NCI-H345 treated with DMSO at 0.1 percent for 48 hours (cell line): ENCODE results near the gene MLH3.

Experiments
- DNase-seq: peaks from one replicate; lab custom pipeline; 2025; ENCODE audit not compliant: unreplicated experiment; lab: John Stamatoyannopoulos, UW

The MLH3 gene

DNA sequence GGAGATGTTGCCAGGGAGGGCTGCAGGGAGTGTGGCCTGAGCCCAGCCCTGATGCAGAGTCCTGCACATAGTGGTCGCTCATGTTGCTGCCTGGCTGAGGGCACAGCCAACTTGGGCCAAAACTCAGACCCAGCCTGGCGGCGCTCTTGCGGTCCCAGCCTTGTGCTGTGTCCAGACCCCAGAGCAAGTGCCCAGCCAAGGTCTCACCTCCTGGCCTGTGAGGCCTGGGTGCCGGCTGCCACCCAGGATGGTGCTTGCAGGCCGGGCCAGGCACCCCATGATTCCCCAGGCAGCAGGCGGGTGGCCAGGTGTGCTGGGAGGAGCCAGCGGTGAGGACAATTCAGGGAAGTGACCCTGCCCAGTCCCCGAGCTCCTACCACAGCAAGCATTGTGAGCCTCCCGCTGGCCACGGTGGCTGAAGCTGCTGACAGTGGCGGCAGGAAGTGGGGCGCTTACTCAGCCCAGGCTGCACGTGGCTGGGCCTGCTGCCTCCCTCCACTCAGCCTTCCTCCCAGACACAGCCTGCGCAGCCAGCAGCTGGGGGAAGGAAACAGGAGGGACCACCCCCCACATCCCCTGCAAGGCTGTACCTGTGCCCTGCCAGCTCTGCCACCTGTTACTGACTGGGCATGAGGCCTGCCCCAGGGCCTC, 78.1 kb downstream of the MLH3 start:
- no peak for DNase-seq

DNA sequence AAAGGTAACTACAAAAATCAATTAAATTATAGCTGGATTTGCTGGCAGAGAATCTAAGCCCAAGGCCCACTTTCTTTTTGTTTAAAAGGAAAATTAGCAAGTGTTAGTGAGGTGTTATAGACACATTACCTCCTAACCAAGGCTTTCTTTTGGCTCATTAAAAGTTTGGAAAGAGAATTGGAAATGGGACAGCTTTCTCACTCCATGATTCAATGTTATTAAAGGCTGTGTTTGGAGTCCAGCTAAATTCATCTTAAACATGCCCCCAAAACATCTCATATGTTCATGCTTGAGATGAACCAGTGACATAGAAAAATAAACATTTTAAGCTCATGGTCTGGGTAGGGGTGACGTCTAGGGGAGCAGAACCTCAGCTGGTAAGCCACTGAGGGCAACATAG, 82.5 kb downstream of the MLH3 start:
- no peak for DNase-seq

DNA sequence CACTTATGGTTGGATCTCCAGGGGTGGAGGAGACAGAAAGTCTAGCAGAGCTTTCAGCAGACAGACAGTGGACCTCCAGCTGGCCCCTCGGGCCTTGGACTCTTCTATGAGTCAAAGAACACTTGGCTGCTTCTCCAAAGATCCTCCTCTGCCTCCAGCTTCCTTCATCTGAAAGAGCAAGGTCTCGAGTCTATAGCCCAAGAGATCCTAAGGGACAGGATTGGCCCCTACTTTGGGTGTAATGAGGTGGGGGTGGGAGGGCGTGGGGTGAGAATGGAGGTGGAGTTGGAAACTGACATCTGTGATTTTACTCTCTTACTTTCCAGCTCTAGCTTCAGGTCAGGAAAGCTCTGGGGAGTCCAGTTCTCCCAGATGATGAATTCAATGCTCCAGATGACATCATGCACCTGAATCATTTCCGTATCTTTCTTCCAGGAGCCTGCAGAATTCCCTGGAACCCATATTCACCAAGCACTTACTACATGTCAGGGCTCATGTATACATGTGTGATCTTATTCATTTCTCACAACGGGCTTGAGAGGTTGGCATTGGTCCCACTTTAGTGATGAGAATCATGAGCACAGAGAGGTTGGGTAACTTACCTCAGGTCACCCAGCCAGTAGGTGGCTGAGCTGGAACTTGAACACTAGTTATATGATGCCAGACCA, 85.6 kb downstream of the MLH3 start:
- no peak for DNase-seq

DNA sequence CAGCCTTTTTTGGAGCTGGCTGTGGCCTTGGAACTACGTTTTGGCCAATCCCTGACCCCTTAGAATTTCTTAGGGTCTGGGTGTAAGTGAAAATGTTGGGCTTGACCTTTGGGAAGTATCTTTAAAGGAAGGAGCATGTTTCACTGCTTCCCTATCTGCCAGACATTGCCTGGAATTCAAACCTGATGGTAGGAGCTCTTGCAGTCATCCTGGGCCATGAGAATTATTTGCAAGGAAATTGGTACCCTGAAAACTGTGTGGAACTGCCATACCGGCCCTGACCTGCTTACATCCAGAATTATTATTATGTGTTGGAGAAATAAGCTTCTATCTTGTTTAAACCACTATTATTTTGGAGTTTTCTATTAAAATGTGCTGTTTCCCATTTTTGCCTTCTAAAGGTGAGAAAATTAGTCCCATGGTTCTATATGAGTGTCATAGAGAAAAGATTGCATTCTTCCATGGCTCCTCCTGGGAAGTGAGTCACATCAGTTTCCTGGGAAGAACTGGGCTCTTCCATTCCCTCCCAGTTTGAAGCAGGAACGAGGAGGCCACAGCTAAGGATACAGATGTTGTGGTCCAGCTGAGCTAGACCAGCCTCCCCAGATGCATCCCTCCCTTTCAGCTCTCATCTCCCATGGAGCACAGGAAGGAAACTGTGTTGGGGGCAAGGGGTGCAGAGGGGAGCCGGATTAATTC, 86.3 kb downstream of the MLH3 start:
- no peak for DNase-seq
